Tibial nerve (tissue), 3 donors: ENCODE data around the gene CAPZA2.
"Not testable (repeated sequence)": the region's sequence is repeated elsewhere in the genome, so short reads cannot be mapped to it uniquely, and the experiment has no call there.

Source experiments
- POLR2A ChIP-seq, 2 donors: fragments of 450-650 bp; IDR thresholded peaks; one replicate each; pipeline ENCODE4 v1.6.1; 2017; ENCODE audit warnings: antibody characterized with exemption in 2 of 2, mild to moderate bottlenecking in 2 of 2, moderate library complexity in 2 of 2
- TF ChIP-seq, protein P1 (sequence below), 5 experiments: fragments of 200-600 bp in 3 of 5; fragments of 450-650 bp in 2 of 5; sonication (generic) in 3 of 5; IDR thresholded peaks; one replicate each; pipeline ENCODE4 v1.5.1; 2016 to 2019; ENCODE audit warnings: antibody characterized with exemption in 5 of 5, mild to moderate bottlenecking in 3 of 5, moderate library complexity in 2 of 5

- TF ChIP-seq, protein P1, sequence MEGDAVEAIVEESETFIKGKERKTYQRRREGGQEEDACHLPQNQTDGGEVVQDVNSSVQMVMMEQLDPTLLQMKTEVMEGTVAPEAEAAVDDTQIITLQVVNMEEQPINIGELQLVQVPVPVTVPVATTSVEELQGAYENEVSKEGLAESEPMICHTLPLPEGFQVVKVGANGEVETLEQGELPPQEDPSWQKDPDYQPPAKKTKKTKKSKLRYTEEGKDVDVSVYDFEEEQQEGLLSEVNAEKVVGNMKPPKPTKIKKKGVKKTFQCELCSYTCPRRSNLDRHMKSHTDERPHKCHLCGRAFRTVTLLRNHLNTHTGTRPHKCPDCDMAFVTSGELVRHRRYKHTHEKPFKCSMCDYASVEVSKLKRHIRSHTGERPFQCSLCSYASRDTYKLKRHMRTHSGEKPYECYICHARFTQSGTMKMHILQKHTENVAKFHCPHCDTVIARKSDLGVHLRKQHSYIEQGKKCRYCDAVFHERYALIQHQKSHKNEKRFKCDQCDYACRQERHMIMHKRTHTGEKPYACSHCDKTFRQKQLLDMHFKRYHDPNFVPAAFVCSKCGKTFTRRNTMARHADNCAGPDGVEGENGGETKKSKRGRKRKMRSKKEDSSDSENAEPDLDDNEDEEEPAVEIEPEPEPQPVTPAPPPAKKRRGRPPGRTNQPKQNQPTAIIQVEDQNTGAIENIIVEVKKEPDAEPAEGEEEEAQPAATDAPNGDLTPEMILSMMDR (IDR thresholded peaks at IDR 0.05), result not testable (repeated sequence)
- TF ChIP-seq POLR2A (IDR thresholded peaks at IDR 0.05), result not testable (repeated sequence)
These were observed 74.5 kb downstream of the CAPZA2 start for GRCh38 chr7:116936844-116937243.
